ENCODE results near the gene MAP4K1.
"Not testable (repeated sequence)": the region's sequence is repeated elsewhere in the genome, so short reads cannot be mapped to it uniquely, and the experiment has no call there.

Gene MAP4K1

DNA sequence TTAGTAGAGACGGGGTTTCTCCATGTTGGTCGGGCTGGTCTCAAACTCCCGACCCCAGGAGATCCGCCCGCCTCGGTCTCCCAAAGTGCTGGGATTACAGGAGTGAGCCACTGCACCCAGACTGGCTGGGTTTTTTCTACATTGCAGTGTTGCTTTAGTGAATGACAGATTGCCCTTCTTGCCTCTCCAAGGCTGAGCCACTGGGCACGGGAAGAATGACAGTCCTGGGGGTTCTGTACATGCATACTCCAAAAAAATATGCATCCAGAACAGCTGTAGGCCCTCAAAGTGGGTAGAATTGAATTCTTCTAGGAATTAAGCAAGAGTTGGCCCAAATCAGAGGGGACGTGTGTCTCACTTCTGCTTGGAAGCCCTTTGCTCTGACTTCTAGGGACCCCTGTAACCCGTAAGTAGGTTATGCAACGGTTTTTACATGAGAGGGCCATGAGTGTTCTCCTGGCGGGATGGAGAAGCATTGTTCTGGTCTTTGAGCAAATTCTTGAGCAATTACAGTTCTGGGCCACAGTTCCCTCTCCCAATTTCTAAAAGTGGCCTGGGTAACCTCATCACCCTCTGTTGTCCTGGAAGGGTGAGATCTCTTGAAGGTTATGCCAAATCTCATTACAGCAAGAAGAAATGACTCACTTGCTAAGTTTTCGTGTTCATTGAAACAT is 33.3 kb upstream of the MAP4K1 start:
- DNase-seq, result peak; percentile 41

DNA sequence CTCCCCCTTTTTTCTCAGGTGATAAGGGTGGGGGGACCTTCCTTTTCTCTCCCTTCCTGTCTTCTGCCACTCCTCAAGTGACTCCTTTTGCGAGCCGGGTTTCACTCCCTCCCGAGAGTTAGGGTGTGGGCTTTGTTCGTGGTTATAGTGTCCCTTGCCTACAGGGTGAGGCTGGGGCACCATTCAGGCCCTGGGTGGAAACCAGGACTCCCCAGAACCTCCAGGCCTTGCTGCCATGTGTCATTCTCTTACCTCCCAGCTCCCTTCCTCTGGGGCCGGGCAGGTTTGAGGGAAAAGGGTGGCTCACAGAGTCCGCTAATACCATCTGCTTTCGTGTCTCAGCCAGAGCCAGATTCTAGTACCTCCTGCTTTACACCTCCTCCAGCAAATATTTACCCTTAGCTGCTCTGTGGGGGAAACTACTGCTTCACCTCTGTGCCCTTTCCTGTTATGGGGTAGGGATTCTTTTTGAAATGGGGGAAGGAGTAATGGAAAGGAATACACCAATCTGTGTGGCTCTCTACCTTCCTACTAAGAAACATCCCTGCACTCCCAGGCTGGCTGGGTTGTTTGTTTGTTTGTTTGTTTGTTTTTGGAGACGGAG is 32.5 kb upstream of the MAP4K1 start:
- no peak for DNase-seq

DNA sequence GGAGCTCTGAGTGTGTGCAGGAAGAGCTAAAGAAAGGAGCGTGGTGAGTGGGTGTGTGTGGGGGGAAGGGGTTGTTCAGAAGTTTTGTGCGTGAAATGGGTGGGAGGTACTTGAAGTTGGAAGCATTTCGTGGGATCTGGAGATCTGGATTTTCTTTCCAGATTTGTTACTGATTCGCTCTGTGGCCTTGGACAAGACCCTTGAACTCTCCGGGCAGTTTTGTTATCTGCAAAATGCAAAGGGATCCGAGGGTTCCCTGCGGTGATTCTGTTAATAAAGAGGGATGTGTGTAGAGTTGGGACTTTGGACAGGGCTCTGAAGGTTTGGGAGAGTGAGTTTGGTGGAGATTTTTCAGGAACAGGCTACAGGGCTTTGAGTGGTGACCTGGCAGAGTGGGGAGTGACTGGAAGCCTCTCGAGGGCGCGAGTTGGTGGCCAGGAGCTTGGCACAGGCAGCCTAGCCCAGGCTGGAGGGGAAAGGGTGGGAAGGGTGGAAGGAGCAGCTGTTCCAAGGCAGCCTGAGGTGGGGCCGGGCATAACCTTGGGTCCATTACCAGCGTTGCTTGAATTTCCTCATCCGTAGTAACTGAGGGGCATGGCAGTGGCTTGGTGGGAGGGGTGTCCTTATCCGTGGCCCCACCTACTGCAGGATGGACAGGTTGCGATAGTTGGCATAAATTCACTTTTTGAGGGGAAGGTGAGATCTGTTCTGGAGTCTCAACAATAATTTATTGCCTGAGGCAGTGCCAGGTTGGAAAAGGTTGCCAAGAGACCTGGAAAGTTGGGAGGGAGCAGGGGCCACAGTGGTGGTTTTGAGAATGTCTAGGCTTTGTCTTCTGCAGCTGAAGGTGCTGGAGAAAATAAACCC is 31.8 kb upstream of the MAP4K1 start:
- no peak for DNase-seq

DNA sequence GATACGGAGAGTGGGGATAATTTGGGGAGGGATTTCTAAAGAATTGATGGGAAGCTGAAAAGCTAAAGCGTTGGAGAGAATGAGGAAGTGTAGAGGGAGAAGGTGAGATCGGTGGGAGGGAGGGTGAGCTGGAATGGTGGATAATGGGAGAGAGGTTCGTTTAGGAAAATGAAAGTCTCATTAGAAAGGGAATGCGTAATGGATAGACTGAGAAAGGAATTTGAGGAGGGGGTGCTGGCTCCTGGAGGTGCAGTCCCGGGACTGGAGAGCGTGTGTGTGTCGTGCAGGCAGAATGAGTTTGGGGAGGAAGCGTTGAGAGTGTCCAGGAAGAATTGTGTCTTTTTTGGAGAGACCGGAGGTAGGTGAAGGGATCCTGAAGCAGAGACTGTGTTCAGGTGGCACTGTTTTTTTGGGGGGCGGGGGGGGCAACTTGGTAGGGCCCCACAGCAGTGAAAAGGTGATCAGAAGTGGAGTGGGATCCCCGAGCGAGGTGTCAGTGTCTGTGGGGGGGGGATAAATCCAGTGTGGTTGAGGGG is 31.1 kb upstream of the MAP4K1 start:
- DNase-seq, result no peak

DNA sequence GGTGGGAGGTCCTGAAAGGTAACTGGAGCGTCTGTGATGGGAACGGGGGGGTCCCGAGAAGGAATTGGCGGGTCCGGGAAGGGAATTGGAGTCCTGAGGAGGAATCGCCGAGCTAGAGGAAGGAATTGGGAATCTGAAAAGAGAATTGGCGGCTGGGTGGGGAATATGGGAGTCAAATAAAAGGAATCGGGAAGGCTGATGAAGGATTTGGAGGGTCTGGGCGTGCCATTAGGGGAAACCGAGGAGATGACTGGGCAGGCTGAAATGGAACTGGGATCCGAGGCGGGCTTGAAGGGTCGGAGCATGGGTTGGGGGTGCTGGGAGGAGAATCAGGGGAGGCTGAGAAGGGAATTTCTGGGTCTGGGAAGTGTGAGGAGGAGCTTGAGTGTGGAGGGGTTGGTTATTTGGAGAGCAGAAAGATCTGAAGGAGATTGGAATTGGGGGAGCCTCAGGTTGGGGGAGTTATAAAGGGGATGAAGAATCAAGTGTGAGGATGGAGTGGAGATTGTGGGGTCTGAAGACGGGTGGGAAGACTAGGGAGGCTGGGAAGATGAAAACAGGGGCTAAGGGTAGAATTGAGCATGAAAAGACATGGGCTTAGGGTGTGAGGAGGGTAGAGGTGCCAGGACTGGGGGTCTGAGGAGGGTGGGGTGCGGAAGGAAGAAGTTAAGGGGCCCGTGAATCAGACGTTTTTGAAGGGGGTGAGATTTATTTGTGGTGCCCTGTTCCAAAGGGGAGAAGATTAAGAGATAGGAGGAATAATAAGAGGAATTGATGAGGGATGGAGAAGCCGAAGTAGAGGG is 30.4 kb upstream of the MAP4K1 start:
- DNase-seq, result no peak

DNA sequence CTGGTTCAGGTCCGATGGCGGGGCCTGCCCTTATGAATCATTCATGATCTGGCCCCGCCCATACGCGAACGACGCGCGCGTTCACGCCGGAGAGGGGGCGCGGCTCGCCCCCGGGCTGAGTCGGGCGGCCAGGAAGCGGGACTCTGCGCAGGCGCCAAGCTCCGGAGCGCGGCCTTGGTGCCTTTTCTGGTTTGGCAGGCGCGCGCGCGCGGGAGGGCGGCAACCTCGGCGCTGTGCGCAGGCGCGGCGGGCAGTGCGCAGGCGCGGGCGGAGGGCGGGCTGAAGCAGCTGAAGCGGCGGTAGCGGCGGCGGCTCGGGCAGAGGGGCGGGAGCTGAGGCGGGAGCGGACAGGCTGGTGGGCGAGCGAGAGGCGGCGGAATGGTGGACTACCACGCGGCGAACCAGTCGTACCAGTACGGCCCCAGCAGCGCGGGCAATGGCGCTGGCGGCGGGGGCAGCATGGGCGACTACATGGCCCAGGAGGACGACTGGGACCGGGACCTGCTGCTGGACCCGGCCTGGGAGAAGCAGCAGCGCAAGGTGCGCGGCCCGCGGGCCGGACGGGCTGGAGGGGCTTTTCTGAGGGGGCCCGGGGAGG is 29.7 kb upstream of the MAP4K1 start, which contains the start of gene ACTN4:
Gene ACTN4 (plus strand): TSS at position 282 of the 598 bp plus-strand sequence. CDS start 97 bp downstream, at position 379.
- peak; percentile 99 for DNase-seq

DNA sequence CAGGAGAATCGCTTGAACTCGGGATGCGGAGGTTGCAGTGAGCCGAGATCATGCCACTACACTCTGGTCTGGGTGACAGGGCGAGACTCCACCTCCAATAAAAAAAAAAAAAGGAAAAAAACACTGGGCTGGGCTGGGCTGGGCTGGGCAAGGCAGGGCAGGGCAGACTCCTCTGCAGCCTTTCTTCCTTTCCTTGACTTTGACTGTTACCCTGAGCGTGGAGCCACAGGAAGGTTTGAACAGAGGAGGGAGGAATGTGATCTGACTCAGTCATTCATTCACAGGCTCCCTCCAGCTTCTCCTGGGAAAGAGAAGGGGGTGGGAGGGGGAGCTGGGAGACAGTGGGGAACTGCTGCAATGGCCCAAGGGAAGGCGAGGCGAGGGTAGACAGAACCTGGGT is 27.0 kb upstream of the MAP4K1 start:
- no peak for DNase-seq

DNA sequence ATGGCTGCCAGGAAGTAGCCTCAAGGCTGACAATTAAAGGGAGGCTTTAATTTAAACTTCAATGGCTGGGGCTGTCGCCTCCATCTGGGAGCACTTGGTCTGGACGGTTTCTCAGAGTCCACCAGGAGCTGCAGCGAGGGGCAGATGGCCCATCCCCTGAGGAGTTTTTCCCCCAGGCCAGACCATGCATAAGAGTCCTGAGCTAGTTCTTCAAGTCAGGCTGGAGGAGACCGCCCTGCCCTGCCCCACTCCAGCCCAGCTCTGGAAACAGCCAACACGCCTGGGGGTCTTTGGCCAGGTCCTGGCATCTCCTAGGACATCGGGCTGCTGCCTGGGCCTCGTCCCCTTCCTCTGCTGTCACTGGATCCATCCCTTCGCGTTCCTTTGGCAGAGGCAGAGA is 24.4 kb upstream of the MAP4K1 start:
- DNase-seq, result no peak

DNA sequence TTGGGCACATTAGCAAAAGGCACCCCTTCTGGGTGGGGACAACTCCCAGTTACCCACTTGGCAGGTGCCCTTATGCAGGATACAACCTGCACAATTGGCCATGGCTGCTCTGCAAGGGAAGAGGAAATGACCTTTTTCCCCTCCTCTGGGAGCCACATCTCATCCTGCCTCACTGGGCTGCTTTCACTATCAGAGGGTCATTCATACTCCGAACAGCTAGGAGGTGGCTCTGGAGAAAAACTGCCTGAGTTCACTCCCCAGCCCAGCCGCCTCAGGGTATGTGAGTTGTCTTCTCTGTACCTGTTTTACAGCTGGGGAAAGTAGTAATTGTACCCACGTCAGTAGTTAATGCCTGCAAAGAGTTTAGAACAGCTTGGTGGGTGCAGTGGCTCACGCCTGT is 22.6 kb upstream of the MAP4K1 start:
- no peak for DNase-seq

DNA sequence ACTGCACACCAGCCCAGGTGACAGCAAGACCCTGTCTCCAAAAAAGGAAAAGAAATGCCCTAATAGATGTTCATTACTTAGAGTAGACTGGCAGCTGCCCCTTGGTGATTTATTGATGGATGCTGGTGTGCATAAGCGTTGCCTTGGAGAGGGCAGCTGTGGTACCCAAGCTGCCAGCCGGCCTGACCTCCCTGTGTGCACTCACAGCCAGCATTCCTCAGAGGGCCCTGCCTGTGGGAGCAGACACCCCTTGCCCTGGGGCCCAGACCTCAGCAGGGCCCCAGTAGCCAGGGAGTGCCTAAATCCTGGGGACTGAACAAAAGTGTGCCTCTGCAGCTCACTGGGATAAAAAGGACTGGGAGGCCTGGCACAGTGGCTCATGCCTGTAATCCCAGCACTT is 21.9 kb upstream of the MAP4K1 start:
- DNase-seq, result no peak

DNA sequence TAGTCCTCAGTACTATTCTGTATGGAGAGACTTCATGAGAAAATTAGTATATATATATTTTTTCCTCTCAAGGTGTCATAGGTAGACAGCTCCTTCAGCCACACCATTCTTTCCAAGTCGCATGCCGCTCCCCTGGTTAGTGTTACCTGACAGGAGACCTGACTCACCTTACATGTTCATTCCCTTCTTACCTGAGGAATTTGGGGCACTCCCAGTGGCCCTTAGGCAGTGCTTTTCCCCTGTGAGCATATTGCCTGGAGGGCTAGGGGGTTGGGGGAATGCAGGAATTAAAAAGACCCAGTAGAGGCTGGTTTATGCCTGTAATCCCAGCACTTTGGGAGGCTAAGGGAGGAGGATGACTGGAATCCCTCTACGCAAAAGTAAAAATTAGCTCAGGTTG is 20.7 kb upstream of the MAP4K1 start:
- no peak for DNase-seq

DNA sequence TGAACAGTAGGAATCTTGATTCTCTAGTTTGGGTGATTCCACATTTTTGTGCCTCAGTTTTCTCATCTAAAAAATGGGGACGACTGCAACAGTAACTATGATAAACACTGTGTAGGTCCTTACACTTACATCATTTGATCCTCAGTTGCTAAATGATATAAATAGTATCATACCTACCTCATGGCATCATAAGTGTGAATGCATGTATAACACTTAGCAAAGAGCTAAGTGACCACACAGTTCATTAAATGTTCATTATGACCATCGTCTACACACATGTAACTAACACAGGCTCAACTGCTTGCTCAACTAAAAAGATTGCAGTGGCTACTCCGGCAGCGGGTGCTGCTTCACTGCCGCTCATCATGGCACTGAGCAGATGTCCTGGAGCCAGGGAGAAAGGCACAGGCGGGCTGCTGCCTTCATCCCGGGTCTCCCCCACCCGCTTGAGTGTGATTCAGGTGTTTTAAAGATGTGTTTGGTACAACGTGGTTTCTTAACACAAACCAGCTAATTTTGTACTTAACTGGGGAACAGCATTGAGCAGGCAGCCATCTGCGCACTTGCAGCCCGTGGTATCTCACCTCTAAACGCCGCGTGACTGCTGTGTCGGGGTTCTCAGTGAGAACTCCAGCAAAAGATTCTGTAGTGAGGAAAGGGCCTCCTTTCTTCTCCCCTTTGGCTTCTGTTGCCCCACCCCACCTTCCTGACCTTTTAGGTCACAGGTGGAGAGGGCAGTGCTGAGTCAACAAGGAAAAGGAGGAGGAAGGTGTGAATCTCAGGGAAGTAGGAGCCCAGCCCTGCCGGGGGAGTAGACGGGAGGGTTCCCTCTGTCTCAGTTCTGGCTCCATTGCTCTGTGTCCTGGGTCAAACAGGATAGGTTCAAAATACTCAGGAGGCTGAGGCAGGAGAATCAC is 18.0 kb upstream of the MAP4K1 start:
- DNase-seq, result no peak

DNA sequence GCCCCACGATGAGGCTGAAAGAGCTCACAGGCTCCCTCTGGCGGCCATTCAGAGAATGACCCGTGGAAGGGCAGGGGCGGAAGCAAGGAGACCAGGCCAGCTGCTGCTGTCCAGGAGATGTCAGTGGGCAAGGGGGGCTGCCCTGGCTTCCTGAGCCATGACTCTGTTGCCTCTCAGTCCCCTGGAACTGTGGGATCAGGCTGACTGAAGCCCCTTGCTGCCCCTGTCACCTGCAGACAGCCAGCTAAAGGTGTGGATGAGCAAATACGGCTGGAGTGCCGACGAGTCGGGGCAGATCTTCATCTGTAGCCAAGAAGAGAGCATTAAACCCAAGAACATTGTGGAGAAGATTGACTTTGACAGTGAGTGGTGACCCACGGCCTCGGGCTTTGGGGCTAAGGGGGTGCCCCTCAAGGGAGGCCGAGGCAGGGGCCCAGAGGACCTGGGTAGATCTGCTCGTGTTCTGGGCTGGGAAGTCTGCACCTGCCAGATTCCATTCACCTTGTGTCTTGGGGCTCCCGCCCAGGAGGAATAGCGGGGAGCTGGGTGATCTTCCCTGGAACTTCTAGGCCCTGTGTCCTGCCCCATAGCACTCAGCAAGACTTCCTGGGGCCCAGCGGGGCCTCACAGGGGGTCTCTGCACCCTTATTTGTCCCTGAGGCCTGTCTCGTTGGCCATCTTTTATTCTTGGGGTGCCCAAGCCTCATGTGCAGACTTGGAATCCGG is 17.2 kb upstream of the MAP4K1 start:
- DNase-seq, result peak; percentile 63

DNA sequence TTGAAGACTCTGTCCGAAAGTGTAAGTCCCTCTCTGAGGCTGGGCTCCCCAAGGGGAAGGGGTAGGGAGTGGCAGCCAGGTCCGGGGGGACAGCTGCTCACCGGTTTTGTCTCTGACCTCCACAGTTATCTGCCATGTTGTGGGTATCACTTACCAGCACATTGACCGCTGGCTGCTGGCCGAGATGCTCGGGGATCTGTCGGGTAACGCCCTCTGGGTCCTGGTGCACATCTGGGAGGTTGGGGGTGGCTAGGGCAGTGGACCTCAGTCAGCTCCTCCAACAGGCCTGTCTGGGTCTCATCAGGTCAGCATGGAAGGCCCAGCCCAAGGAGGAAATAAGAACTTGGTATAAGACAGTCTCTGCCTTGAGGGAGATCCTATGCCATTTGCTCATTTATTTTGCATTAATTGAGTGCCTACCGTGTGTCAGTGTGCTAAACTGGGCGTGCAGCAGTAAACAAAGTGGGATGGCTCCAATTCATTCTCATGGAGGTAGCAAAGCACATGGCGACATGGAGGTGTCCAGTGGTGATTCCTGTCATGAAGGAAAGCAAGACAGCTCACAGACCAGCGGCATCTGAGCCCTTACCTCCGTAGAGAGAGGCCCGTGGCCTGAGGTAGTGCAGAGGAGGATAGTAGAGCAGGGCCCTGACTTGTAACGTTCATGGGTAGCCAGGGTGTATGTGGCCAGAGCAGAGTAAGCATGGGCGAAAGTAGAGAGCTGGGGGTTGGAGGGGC is 14.9 kb upstream of the MAP4K1 start:
- no peak for DNase-seq

DNA sequence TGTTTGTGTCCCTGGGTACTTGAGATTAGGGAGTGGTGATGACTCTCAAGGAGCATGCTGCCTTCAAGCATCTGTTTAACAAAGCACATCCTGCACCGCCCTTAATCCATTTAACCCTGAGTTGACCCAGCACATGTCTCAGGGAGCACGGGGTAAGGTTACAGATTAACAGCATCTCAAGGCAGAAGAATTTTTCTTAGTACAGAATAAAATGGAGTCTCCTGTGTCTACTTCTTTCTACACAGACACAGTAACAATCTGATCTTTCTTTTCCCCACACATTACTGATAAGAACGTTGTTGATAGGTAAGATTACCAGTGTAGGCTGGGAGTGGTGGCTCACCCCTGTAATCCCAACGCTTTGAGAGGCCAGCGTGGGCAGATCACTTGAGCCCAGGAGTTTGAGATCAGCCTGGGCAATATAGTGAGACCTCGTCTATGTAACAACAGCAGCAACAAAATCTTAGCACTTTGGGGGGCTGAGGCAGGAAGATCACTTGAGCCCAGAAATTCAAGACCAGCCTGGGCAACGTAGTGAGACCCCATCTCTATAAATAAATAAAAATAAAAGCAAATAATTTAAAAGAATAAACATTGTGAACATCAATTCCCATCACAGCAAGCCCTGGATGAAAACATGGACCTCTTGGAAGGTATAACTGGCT is 14.2 kb upstream of the MAP4K1 start:
- not testable (repeated sequence) for DNase-seq

DNA sequence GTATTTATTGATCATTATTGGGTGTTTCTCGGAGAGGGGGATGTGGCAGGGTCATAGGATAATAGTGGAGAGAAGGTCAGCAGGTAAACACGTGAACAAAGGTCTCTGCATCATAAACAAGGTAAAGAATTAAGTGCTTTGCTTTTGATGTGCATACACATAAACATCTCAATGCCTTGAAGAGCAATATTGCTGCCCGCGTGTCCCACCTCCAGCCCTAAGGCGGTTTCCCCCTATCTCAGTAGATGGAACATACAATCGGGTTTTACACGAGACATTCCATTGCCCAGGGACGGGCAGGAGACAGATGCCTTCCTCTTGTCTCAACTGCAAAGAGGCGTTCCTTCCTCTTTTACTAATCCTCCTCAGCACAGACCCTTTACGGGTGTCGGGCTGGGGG is 13.5 kb upstream of the MAP4K1 start:
- not testable (repeated sequence) for DNase-seq

DNA sequence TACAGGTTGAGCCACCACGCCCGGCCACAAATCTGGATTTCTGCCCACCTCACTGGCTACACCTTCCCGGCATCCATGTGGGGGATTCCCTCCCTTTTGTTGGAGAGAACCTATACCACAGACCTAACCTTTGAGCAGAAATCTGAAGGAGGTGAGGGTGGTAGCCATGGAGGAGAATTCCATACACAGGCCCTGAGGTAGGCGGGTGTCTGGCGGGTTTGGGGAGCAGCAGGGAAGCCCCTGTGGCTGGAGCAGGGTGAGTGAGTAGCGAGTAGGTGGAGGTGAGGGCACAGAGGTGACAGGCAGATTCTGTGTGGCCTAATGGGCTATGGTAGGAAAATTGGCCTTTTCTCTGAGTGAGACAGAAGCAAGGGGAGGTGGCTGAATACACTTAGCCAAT is 11.8 kb upstream of the MAP4K1 start:
- no peak for DNase-seq

DNA sequence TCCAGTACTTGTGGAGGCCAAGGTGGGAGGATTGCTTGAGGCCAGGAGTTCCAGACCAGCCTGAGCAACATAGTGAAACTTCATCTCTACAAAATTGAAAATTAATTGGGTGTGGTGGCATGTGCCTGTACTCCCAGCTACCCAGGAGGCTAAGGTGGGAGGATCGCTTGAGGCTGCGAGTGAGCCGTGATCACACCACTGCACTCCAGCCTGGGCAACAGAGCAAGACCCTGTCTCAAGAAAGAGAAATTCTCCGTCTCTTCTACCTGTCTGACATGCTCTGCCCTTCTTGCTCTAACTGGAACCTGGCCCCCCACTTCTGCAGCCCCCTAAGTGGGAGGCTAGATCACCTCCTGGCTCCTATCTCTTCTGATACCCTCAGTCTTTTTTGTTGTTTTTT is 8.6 kb upstream of the MAP4K1 start:
- DNase-seq, result no peak

DNA sequence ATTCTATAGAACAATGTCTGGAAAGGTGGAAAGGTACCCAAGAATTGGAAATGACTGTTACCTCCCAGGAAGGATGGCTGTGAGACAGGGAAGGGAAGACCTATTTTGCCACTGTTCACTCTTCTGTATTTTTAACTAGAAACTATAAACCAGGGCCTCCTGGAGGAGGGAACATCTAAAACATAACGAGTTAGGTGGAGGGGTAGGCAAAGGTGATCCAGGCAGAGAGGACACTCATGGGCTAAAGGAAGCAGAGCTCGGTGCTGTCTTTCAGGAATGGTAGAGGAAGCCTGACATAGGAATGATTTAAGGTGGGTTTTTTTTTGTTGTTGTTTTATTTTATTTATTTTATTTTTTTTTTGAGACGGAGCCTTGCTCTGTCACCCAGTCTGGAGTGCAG is 7.1 kb upstream of the MAP4K1 start:
- no peak for DNase-seq

All from T1000 (cell line).